GM23338 (cell line): ENCODE results near the gene RBBP4. TPM values are rescaled to one million over a fixed set of nuclear protein-coding genes. Genes with fewer than 3 reads are reported as not detected.

Source experiments
- ATAC-seq: fragments of 200-7000 bp; cut with Tn5 transposase; 3 replicates; pipeline ENCODE4 v1.9.1; 2020
- DNase-seq: peaks from one replicate; pipeline ENCODE4 v3.0.0-alpha.2; 2015; ENCODE audit warnings: low spot score
- H2AFZ ChIP-seq: fragments of 200-600 bp; sonication (generic); 2 replicates; pipeline ENCODE4 v1.8.0; 2016; ENCODE audit warnings: antibody characterized with exemption, mild to moderate bottlenecking, moderate library complexity
- H3F3A ChIP-seq: fragments of 200-600 bp; sonication (generic); replicated peaks from 2 replicates; pipeline ENCODE4 v1.8.0; 2017; ENCODE audit warnings: antibody characterized with exemption, mixed run types, low read depth
- H3K27ac ChIP-seq: fragments of 200-600 bp; sonication (generic); 2 replicates; pipeline ENCODE4 v1.6.1; 2016; ENCODE audit warnings: low read depth
- H3K27me3 ChIP-seq: fragments of 200-600 bp; sonication (generic); 2 replicates; pipeline ENCODE4 v1.8.0; 2016; ENCODE audit warnings: mild to moderate bottlenecking, mixed run types, moderate library complexity; ENCODE audit not compliant: insufficient read depth
- H3K36me3 ChIP-seq: fragments of 200-600 bp; sonication (generic); 2 replicates; pipeline ENCODE4 v1.8.0; 2016; ENCODE audit warnings: mild to moderate bottlenecking; ENCODE audit not compliant: insufficient read depth
- H3K4me1 ChIP-seq: fragments of 200-600 bp; sonication (generic); 2 replicates; pipeline ENCODE4 v1.8.0; 2016; ENCODE audit warnings: mild to moderate bottlenecking, moderate library complexity; ENCODE audit not compliant: insufficient read depth
- H3K4me2 ChIP-seq: fragments of 200-600 bp; sonication (generic); 2 replicates; pipeline ENCODE4 v1.7.1; 2017; ENCODE audit warnings: mixed run types
- H3K4me3 ChIP-seq: fragments of 200-600 bp; sonication (generic); 2 replicates; pipeline ENCODE4 v1.6.1; 2016; ENCODE audit warnings: mixed run types
- H3K79me2 ChIP-seq: fragments of 200-600 bp; sonication (generic); replicated peaks from 2 replicates; pipeline ENCODE4 v1.8.0; 2017; ENCODE audit warnings: mild to moderate bottlenecking; ENCODE audit not compliant: insufficient read depth
- H3K9me2 ChIP-seq: fragments of 200-600 bp; sonication (generic); 2 replicates; pipeline ENCODE4 v1.8.0; 2017; ENCODE audit not compliant: insufficient read depth
- H4K20me1 ChIP-seq: fragments of 200-600 bp; sonication (generic); replicated peaks from 2 replicates; pipeline ENCODE4 v1.8.0; 2017; ENCODE audit warnings: mild to moderate bottlenecking; ENCODE audit not compliant: insufficient read depth
- H3K27ac Mint-ChIP-seq: 2 replicates; pipeline ENCODE4 v1.8.0; 2020; ENCODE audit warnings: inconsistent platforms, mild to moderate bottlenecking, moderate library complexity, mixed read lengths
- H3K27me3 Mint-ChIP-seq: 3 replicates; pipeline ENCODE4 v1.8.0; 2022; ENCODE audit warnings: low read depth, mild to moderate bottlenecking, moderate library complexity, mixed read lengths, inconsistent platforms; ENCODE audit not compliant: insufficient read depth, poor library complexity
- H3K36me3 Mint-ChIP-seq: 3 replicates; pipeline ENCODE4 v1.8.0; 2021; ENCODE audit warnings: low read depth, mild to moderate bottlenecking, inconsistent platforms, moderate library complexity, mixed read lengths
- H3K4me1 Mint-ChIP-seq: 3 replicates; pipeline ENCODE4 v1.8.0; 2020; ENCODE audit warnings: mild to moderate bottlenecking, inconsistent platforms, mixed read lengths
- H3K4me3 Mint-ChIP-seq: 3 replicates; pipeline ENCODE4 v1.8.0; 2021; ENCODE audit warnings: moderate library complexity, mild to moderate bottlenecking, inconsistent platforms, mixed read lengths
- H3K9me3 Mint-ChIP-seq: 3 replicates; pipeline ENCODE4 v1.8.0; 2020; ENCODE audit warnings: moderate library complexity, mild to moderate bottlenecking, inconsistent platforms, mixed read lengths
- CTCF ChIP-seq, 2 experiments: fragments of 200-600 bp in 1 of 2; sonication (generic) in 1 of 2; conservative IDR thresholded peaks; 2 replicates each; pipeline versions ENCODE4 v1.5.1 to v1.6.1; 2016 to 2017; ENCODE audit warnings: antibody characterized with exemption in 2 of 2, low read depth in 2 of 2, mild to moderate bottlenecking in 2 of 2, moderate library complexity in 1 of 2
- NANOG ChIP-seq: IDR thresholded peaks from 2 replicates; pipeline ENCODE4 v1.6.1; 2016; ENCODE audit warnings: antibody characterized with exemption, borderline replicate concordance
- POLR2AphosphoS5 ChIP-seq: IDR thresholded peaks from 2 replicates; pipeline ENCODE4 v1.6.1; 2016; ENCODE audit warnings: antibody characterized with exemption, low read depth
- polyA plus RNA-seq: library from polyadenylated mRNA; unstranded; fragments of >200 nt; fragmentation: Nextera tagmentation; extraction: Ambion mirVana; gene quantifications from 2 replicates; pipeline ENCODE4 v1.2.1, GENCODE V29; 2016
- total RNA-seq: library from RNA; depleted of rRNA; stranded (reverse); fragments of >200 nt; shearing (Covaris generic); gene quantifications from 2 replicates; pipeline ENCODE4 v1.2.3, GENCODE V29; 2014
- TF ChIP-seq, protein P1 (sequence below): fragments of 250-450 bp; sonication (Bioruptor Pico); IDR thresholded peaks from 2 replicates; pipeline ENCODE4 v1.5.0; 2020; ENCODE audit warnings: mild to moderate bottlenecking, moderate library complexity
- TF ChIP-seq, protein P2 (sequence below): IDR thresholded peaks from 2 replicates; pipeline ENCODE4 v1.6.1; 2016; ENCODE audit warnings: antibody characterized with exemption

RBBP4 gene
- total and polyA plus RNA-seq, 2 experiments from 2014 or later = 262 to 312 TPM

DNA sequence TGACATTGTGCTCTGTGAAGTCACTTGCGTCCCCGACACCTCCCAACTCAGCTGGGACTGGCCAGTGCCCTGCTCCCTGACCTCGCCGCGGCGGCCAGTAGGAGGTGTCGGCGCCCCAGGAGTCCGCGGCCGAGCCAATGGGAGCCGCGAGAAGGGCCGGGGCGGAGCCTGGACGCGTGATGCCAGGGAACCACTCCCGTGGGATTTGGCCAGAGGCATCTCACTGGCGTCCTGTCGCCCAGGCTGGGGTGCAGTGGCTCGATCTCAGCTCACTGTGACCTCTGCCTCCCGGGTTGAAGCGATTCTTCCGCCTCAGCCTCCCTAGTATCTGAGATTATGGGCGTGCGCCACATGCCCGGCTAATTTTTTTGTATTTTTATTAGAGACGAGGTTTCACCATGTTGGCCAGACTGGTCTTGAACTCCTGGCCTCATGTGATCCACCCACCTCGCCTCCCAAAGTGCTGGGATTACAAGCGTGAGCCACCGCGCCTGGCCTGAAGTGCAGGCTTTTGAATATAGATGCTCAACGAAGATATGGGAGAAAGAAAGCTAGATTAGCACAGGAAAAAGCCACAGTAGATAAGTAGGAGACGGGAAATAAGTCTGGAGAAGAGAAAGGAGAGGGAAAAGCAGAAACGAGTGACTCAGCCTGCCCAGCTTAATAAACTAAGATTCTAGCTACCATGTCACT is 38.7 kb upstream of the RBBP4 start (continued):
- TF ChIP-seq CTCF (conservative IDR thresholded peaks at IDR 0.05; ENCODE audit: low read depth in 2 of 2) = 0 out of 4 replicates have a peak, but pooled peaks of 1 of the 2 experiments have one; percentile 4
- TF ChIP-seq, protein P1, sequence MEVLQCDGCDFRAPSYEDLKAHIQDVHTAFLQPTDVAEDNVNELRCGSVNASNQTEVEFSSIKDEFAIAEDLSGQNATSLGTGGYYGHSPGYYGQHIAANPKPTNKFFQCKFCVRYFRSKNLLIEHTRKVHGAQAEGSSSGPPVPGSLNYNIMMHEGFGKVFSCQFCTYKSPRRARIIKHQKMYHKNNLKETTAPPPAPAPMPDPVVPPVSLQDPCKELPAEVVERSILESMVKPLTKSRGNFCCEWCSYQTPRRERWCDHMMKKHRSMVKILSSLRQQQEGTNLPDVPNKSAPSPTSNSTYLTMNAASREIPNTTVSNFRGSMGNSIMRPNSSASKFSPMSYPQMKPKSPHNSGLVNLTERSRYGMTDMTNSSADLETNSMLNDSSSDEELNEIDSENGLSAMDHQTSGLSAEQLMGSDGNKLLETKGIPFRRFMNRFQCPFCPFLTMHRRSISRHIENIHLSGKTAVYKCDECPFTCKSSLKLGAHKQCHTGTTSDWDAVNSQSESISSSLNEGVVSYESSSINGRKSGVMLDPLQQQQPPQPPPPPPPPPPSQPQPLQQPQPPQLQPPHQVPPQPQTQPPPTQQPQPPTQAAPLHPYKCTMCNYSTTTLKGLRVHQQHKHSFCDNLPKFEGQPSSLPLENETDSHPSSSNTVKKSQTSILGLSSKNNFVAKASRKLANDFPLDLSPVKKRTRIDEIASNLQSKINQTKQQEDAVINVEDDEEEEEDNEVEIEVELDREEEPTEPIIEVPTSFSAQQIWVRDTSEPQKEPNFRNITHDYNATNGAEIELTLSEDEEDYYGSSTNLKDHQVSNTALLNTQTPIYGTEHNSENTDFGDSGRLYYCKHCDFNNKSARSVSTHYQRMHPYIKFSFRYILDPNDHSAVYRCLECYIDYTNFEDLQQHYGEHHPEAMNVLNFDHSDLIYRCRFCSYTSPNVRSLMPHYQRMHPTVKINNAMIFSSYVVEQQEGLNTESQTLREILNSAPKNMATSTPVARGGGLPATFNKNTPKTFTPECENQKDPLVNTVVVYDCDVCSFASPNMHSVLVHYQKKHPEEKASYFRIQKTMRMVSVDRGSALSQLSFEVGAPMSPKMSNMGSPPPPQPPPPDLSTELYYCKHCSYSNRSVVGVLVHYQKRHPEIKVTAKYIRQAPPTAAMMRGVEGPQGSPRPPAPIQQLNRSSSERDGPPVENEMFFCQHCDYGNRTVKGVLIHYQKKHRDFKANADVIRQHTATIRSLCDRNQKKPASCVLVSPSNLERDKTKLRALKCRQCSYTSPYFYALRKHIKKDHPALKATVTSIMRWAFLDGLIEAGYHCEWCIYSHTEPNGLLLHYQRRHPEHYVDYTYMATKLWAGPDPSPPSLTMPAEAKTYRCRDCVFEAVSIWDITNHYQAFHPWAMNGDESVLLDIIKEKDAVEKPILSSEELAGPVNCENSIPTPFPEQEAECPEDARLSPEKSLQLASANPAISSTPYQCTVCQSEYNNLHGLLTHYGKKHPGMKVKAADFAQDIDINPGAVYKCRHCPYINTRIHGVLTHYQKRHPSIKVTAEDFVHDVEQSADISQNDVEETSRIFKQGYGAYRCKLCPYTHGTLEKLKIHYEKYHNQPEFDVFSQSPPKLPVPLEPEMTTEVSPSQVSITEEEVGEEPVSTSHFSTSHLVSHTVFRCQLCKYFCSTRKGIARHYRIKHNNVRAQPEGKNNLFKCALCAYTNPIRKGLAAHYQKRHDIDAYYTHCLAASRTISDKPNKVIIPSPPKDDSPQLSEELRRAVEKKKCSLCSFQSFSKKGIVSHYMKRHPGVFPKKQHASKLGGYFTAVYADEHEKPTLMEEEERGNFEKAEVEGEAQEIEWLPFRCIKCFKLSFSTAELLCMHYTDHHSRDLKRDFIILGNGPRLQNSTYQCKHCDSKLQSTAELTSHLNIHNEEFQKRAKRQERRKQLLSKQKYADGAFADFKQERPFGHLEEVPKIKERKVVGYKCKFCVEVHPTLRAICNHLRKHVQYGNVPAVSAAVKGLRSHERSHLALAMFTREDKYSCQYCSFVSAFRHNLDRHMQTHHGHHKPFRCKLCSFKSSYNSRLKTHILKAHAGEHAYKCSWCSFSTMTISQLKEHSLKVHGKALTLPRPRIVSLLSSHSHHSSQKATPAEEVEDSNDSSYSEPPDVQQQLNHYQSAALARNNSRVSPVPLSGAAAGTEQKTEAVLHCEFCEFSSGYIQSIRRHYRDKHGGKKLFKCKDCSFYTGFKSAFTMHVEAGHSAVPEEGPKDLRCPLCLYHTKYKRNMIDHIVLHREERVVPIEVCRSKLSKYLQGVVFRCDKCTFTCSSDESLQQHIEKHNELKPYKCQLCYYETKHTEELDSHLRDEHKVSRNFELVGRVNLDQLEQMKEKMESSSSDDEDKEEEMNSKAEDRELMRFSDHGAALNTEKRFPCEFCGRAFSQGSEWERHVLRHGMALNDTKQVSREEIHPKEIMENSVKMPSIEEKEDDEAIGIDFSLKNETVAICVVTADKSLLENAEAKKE (CRISPR knock-in tag) = no peak

GRCh38 chr1:32613472-32613871 is 37.5 kb upstream of the RBBP4 start:
- Histone ChIP-seq H4K20me1 (no peaks in the 10 kb centered on the region), H2AFZ (no peak overlapping the region), H3K4me3 (no peak overlapping the region), H3K79me2 (no peaks in the 10 kb centered on the region), H3K27me3 (no peaks in the 10 kb centered on the region), H3F3A (no peaks in the 10 kb centered on the region), H3K27ac (no peak overlapping the region), H3K9me2 (no peaks in the 10 kb centered on the region), H3K4me2 (no peak overlapping the region), H3K4me1 (no peaks in the 10 kb centered on the region), H3K36me3 (no peaks in the 10 kb centered on the region)
- Mint-ChIP-seq H3K4me3 (no peak overlapping the region), H3K27me3 (peaks cover 5% of the 10 kb centered on the region), H3K4me1 (peaks cover 5% of the 10 kb centered on the region; the same call in 2 of the 3 replicates), H3K36me3 (no peaks in the 10 kb centered on the region), H3K27ac (no peak overlapping the region), H3K9me3 (no peaks in the 10 kb centered on the region)
- ATAC-seq (no peak), DNase-seq (no peak)
- no peak for TF ChIP-seq POLR2AphosphoS5
- TF ChIP-seq, protein P1 (CRISPR knock-in tag) = no peak
- no peak for TF ChIP-seq NANOG
- TF ChIP-seq, protein P2, sequence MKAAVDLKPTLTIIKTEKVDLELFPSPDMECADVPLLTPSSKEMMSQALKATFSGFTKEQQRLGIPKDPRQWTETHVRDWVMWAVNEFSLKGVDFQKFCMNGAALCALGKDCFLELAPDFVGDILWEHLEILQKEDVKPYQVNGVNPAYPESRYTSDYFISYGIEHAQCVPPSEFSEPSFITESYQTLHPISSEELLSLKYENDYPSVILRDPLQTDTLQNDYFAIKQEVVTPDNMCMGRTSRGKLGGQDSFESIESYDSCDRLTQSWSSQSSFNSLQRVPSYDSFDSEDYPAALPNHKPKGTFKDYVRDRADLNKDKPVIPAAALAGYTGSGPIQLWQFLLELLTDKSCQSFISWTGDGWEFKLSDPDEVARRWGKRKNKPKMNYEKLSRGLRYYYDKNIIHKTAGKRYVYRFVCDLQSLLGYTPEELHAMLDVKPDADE = no peak
